Measurements from ENCODE around the gene ATG12. TPM values are rescaled to one million over a fixed set of nuclear protein-coding genes. Genes with fewer than 3 reads are reported as not detected.

ATG12 gene
- polyA plus RNA-seq, 1 donor, result 48.4 TPM

DNA sequence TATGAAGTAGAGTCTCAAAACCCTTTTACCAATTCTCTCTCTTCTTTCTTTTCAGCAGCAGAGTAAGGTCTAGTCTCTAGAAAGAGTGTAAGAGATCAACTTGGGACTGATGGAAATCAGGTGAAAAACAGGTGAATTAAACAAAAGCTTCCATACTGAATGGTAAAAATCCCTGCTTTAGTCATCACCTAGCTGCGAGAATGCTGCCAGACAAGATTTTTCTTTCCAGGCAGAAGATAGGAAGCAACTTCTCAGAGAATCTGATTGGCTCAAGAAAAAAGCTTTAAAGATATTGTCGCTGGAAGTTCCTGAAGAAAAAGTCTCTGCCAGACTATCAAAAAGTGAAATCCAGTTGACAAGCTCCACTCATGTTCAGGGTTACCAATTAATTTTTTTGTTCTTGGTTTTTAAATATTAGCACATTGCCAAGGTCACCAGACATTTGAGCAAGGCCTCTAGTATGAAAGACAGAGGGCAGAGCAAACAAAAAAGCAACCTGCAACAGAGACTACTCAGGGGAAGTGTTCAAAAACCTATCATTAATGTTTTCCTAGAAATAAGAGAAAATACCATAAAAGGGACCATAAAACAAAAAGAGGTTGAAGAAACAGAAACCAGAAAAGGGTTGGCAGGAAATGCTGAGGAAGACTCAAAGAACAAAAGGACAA, 34.2 kb downstream of the ATG12 start:
- no peak for DNase-seq

DNA sequence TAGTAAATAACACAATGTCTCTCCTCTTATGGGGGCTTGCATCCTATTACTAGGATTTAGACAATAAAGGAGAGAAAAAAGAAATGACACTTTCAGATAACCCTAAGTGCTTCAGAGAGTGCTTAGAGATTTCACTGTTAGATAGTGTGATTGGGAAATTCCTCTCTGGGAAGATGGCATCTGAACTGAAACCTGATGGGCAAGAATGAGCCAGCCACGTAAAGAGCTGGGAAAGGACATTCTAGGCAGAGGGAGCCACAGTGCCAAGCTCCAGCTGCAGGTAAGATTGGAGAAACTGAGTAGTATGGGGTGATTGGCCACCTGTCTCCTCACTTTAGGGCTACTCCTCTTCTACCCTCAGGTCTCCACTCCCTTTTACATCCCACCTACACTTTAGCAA, 39.4 kb downstream of the ATG12 start:
- DNase-seq, result no peak

GRCh38 chr5:115801152-115801551, 40.2 kb downstream of the ATG12 start:
- DNase-seq, result no peak

DNA sequence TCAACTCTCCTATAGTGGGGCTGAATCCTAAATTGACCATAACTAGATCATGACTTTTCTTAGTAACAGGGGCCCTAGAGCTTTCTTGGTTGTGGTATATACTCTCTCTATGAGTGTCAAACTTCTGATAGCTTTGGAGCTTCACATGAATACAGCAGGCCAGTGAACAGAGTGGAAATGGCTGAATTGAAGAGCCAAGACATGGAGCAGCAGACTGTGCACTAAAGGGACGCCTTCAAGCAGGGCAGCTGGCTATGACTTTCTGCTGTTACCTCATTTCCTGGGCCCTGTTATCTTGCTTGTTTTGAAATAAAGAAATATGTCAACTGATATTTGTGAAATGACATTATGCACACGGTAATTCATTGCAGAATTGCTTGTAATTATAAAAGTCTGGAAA, 41.3 kb downstream of the ATG12 start:
- no peak for DNase-seq

DNA sequence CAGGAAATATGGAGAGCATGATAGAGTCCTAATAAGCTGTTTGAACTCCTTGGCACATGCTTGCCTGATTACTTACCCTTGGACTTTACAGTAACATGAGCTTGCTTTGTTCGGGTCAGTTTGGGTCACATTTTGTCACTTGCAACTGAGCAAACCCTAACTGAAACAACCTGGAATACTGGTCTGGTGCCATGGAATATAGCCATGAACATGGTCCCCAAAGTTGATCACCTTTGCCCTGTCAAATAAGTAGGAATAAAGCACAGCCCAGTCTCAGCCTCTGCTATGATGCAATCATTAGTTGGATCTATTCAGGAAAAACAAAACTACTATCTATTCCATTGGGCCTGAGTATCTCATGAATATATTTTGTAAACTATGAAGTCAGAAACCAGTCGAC, 43.1 kb downstream of the ATG12 start:
- no peak for DNase-seq

DNA sequence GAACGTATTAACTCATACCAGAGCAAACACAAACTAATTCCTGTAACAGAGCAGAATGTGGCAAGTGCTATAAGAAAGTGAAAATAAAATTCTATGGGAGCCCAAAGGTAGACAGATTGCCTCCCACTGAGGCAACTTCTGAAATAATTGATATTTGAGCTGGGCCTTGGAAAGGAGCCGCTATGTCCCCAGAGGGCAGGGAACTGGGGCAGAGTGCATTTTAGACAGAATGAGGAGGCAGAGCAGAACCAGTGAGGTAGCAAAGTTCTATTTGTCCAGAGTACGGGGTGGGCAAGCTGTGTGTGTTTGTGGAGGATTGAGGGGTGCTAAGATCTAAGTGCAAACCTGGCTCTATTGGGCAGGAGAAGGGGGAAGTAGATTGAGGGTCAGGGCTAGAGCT, 44.7 kb downstream of the ATG12 start:
- no peak for DNase-seq

- no peak for DNase-seq
Measured at GRCh38 chr5:115795700-115796099, 45.7 kb downstream of the ATG12 start.

DNA sequence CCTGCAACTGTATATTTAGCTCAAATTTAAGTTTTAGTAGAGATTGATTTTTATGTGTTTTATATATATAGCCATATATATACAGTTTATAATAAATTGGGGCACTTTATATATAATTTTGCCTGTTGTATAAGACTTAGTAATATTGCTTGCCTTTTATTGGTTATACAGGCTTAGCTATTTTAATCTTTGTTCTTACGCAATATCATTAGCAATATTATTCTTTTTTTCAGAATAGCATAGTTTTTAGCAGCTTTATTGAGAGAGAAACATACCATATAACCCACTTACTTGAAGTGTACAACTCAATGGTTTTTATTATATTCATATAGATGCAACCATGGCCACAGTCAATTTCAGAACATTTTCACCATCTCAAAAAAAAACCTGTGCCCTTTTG, 52.9 kb downstream of the ATG12 start:
- DNase-seq, result no peak

DNA sequence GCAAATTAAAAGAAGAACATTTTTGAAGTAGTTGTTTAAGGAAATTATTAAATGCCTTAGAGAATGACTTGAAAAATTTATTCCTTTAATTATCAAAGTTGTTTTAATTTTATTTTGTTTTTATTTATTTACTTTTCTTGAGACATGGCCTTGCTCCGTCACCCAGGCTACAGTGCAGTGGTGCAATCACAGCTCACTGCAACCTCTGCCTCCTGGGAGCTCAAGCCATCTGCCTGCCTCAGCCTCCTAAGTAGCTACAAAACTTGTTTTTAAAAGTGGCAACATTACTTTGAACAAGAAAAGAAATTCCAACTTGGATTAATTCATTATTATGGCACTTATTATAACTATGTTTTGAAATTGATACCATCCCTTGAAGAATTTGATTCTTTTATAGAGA, 53.9 kb downstream of the ATG12 start:
- no peak for DNase-seq

- peak; percentile 33 for DNase-seq
Measured at GRCh38 chr5:115785381-115786065, 55.8 kb downstream of the ATG12 start.

DNA sequence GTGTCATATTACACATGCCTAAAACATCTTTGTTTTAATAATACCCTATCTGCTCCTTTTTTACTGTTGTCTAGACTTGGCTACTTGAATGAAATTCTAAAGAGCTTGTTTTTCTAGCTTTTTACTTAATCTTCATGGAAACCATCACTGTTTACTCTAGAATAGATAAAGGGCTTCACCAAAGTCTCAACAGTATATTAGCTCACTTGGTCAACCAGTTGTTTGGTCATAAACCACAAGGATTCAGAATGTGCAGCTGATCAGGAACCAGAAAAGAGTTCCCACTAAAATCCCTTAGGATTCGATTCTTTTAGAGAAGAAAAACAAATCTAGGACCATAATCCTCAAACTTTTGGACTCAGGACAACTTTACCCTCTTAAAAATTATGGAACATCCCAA, 62.9 kb downstream of the ATG12 start:
- no peak for DNase-seq

Other genes starting within 250 kb of the ATG12 start
- gene TICAM2, start 239.1 kb downstream of the ATG12 start, polyA plus RNA-seq (ENCODE audit: insufficient read length), result 5.0 TPM
- gene TMED7, start 215.5 kb downstream of the ATG12 start, polyA plus RNA-seq (ENCODE audit: insufficient read length), result 53.0 TPM
- gene CDO1, start 24.9 kb downstream of the ATG12 start, polyA plus RNA-seq (ENCODE audit: insufficient read length), result 15.4 TPM
- gene AP3S1, start 370 bp upstream of the ATG12 start, polyA plus RNA-seq (ENCODE audit: insufficient read length), result 87.2 TPM
- gene LVRN, start 120.9 kb upstream of the ATG12 start, polyA plus RNA-seq (ENCODE audit: insufficient read length), result 4.1 TPM
- gene ARL14EPL, start 190.9 kb upstream of the ATG12 start, polyA plus RNA-seq (ENCODE audit: insufficient read length), result 0.10 TPM
- gene COMMD10, start 243.5 kb upstream of the ATG12 start, polyA plus RNA-seq (ENCODE audit: insufficient read length), result 23.9 TPM